HL-60 (cell line): ENCODE data around the gene CGB1.

ENCODE experiments used
- CTCF ChIP-seq: IDR thresholded peaks from one replicate; pipeline ENCODE4 v1.5.1; 2011; ENCODE audit warnings: low read length, control low read depth, inconsistent platforms; ENCODE audit not compliant: insufficient read depth
- POLR2AphosphoS5 ChIP-seq: IDR thresholded peaks from 2 replicates; pipeline ENCODE4 v1.6.1; 2012; ENCODE audit warnings: low read depth
- SPI1 ChIP-seq: IDR thresholded peaks from 2 replicates; pipeline ENCODE4 v1.6.1; 2012; ENCODE audit warnings: low read depth, mild to moderate bottlenecking, borderline replicate concordance

GRCh38 chr19:49069026-49069425 lies 32.3 kb upstream of the CGB1 start:
- TF ChIP-seq CTCF (no peak), SPI1 (no peak), POLR2AphosphoS5 (no peak)
